ENCODE results near the gene PHF21A.

The PHF21A gene

GRCh38 chr11:45947885-45948284 is 173.4 kb downstream of the PHF21A start:
- no peaks in the 10 kb centered on the region for H4K20me1 ChIP-seq (ENCODE audit: insufficient read depth, low read length)
- H3F3A ChIP-seq (ENCODE audit: insufficient read depth, low read length) = no peaks in the 10 kb centered on the region
- no peaks in the 10 kb centered on the region for H3K9me3 ChIP-seq (ENCODE audit: low read length)
- H3K9me2 ChIP-seq (ENCODE audit: low read depth, low read length) = no peaks in the 10 kb centered on the region
- no peak overlapping the region for H2AFZ ChIP-seq (ENCODE audit: low read length)
- no peak overlapping the region for H3K4me3 ChIP-seq (ENCODE audit: low read depth, low read length, poor library complexity, severe bottlenecking)
- H3K9ac ChIP-seq (ENCODE audit: low read length) = no peak overlapping the region
- TF ChIP-seq EZH2 (IDR thresholded peaks at IDR 0.05; ENCODE audit: borderline replicate concordance, low read length) (no peak), CTCF (IDR thresholded peaks at IDR 0.05; ENCODE audit: low read length) (no peak)
- no peaks in the 10 kb centered on the region for H3K4me1 ChIP-seq (ENCODE audit: insufficient read depth, low read length, severe bottlenecking)
- peaks cover 55% of the 10 kb centered on the region for H3K36me3 ChIP-seq (ENCODE audit: insufficient read depth, low read length)
- H3K4me2 ChIP-seq (ENCODE audit: low read length) = no peak overlapping the region
- H3K79me2 ChIP-seq (ENCODE audit: insufficient read depth, low read length) = no peaks in the 10 kb centered on the region
- no peaks in the 10 kb centered on the region for H3K27me3 ChIP-seq (ENCODE audit: insufficient read depth, low read length)
- no peak overlapping the region for H3K27ac ChIP-seq (ENCODE audit: low read depth, low read length, poor library complexity, severe bottlenecking)

- Histone ChIP-seq H3K27me3 (ENCODE audit: insufficient read depth, low read length) (no peaks in the 10 kb centered on the region), H2AFZ (ENCODE audit: low read length) (no peak overlapping the region), H3K9me2 (ENCODE audit: low read depth, low read length) (no peaks in the 10 kb centered on the region), H3K4me3 (ENCODE audit: low read depth, low read length, poor library complexity, severe bottlenecking) (no peak overlapping the region), H3F3A (ENCODE audit: insufficient read depth, low read length) (no peaks in the 10 kb centered on the region), H4K20me1 (ENCODE audit: insufficient read depth, low read length) (no peaks in the 10 kb centered on the region), H3K9ac (ENCODE audit: low read length) (no peak overlapping the region), H3K9me3 (ENCODE audit: low read length) (no peaks in the 10 kb centered on the region), H3K79me2 (ENCODE audit: insufficient read depth, low read length) (no peaks in the 10 kb centered on the region), H3K27ac (ENCODE audit: low read depth, low read length, poor library complexity, severe bottlenecking) (no peak overlapping the region), H3K4me2 (ENCODE audit: low read length) (no peak overlapping the region), H3K4me1 (ENCODE audit: insufficient read depth, low read length, severe bottlenecking) (no peaks in the 10 kb centered on the region), H3K36me3 (ENCODE audit: insufficient read depth, low read length) (peaks cover 55% of the 10 kb centered on the region)
- TF ChIP-seq EZH2 (IDR thresholded peaks at IDR 0.05; ENCODE audit: borderline replicate concordance, low read length) (no peak), CTCF (IDR thresholded peaks at IDR 0.05; ENCODE audit: low read length) (no peak)
These were observed 175.8 kb downstream of the PHF21A start for GRCh38 chr11:45945397-45945999.

GRCh38 chr11:45942381-45942780 is 178.9 kb downstream of the PHF21A start:
- H4K20me1 ChIP-seq (ENCODE audit: insufficient read depth, low read length) = no peaks in the 10 kb centered on the region

More at GRCh38 chr11:45942381-45942780, 178.9 kb downstream of the PHF21A start:
- Histone ChIP-seq H3K9ac (ENCODE audit: low read length) (no peak overlapping the region), H3K9me3 (ENCODE audit: low read length) (no peaks in the 10 kb centered on the region), H3K27me3 (ENCODE audit: insufficient read depth, low read length) (no peaks in the 10 kb centered on the region), H3K79me2 (ENCODE audit: insufficient read depth, low read length) (no peaks in the 10 kb centered on the region), H3K36me3 (ENCODE audit: insufficient read depth, low read length) (peaks cover 35% of the 10 kb centered on the region), H3K9me2 (ENCODE audit: low read depth, low read length) (no peaks in the 10 kb centered on the region), H3F3A (ENCODE audit: insufficient read depth, low read length) (no peaks in the 10 kb centered on the region; the same call in 1 of the 2 replicates), H2AFZ (ENCODE audit: low read length) (no peak overlapping the region), H3K4me3 (ENCODE audit: low read depth, low read length, poor library complexity, severe bottlenecking) (no peak overlapping the region), H3K27ac (ENCODE audit: low read depth, low read length, poor library complexity, severe bottlenecking) (no peak overlapping the region), H3K4me2 (ENCODE audit: low read length) (no peak overlapping the region), H3K4me1 (ENCODE audit: insufficient read depth, low read length, severe bottlenecking) (peaks cover 14% of the 10 kb centered on the region)
- TF ChIP-seq CTCF (IDR thresholded peaks at IDR 0.05; ENCODE audit: low read length) (no peak), EZH2 (IDR thresholded peaks at IDR 0.05; ENCODE audit: borderline replicate concordance, low read length) (no peak)

Data from OCI-LY1 (cell line).